GM19324 (cell line): Measurements from ENCODE around the gene SPIB.
"Not testable (repeated sequence)": the region's sequence is repeated elsewhere in the genome, so short reads cannot be mapped to it uniquely, and the experiment has no call there.

Source experiments
- ATAC-seq: cut with Tn5 transposase; IDR thresholded peaks from one replicate; pipeline ENCODE4 v1.9.1; 2021; ENCODE audit warnings: mild to moderate bottlenecking, moderate library complexity; ENCODE audit not compliant: unreplicated experiment, low FRiP score

The SPIB gene

GRCh38 chr19:50390295-50390694 lies 28.4 kb upstream of the SPIB start:
- not testable (repeated sequence) for ATAC-seq

GRCh38 chr19:50390952-50391351 lies 27.8 kb upstream of the SPIB start:
- not testable (repeated sequence) for ATAC-seq

GRCh38 chr19:50392759-50393158 lies 26.0 kb upstream of the SPIB start:
- ATAC-seq, result no peak

- no peak for ATAC-seq
Measured at GRCh38 chr19:50393589-50393988, 25.1 kb upstream of the SPIB start.

GRCh38 chr19:50394017-50394416 lies 24.7 kb upstream of the SPIB start:
- no peak for ATAC-seq

- no peak for ATAC-seq
Measured at GRCh38 chr19:50398675-50399367, 19.9 kb upstream of the SPIB start.

- no peak for ATAC-seq
Measured at GRCh38 chr19:50399368-50399745, 19.4 kb upstream of the SPIB start.

GRCh38 chr19:50401605-50402450 lies 16.9 kb upstream of the SPIB start:
- ATAC-seq, result no peak

- ATAC-seq, result no peak
Measured at GRCh38 chr19:50402544-50403301, 16.0 kb upstream of the SPIB start.

- ATAC-seq, result no peak
Measured at GRCh38 chr19:50406156-50406820, 12.4 kb upstream of the SPIB start.

GRCh38 chr19:50406829-50407228 lies 11.9 kb upstream of the SPIB start:
- no peak for ATAC-seq

GRCh38 chr19:50409347-50409746 lies 9.4 kb upstream of the SPIB start:
- no peak for ATAC-seq

GRCh38 chr19:50410109-50410508 lies 8.6 kb upstream of the SPIB start:
- ATAC-seq, result no peak

- no peak for ATAC-seq
Measured at GRCh38 chr19:50412419-50412818, 6.3 kb upstream of the SPIB start.

GRCh38 chr19:50413096-50413495 lies 5.6 kb upstream of the SPIB start:
- ATAC-seq, result no peak

- no peak for ATAC-seq
Measured at GRCh38 chr19:50413531-50413930, 5.2 kb upstream of the SPIB start.

- ATAC-seq, result peak; percentile 32
Measured at GRCh38 chr19:50414864-50415660, 3.7 kb upstream of the SPIB start.

- ATAC-seq, result peak; percentile 52
Measured at GRCh38 chr19:50415661-50416033, 3.1 kb upstream of the SPIB start.

GRCh38 chr19:50416034-50416977 lies 2.4 kb upstream of the SPIB start:
- no peak for ATAC-seq
